HG03095 (cell line): ENCODE data around the gene OSBPL3.

Experiments used
- ATAC-seq: cut with Tn5 transposase; IDR thresholded peaks from one replicate; pipeline ENCODE4 v1.9.1; 2021; ENCODE audit warnings: moderate library complexity; ENCODE audit not compliant: unreplicated experiment

OSBPL3 gene

GRCh38 chr7:24870766-24871165 is 109.2 kb downstream of the OSBPL3 start:
- ATAC-seq: no peak

- ATAC-seq: no peak
Measured at GRCh38 chr7:24869572-24869971, 110.4 kb downstream of the OSBPL3 start.

- ATAC-seq: no peak
Measured at GRCh38 chr7:24868741-24869140, 111.2 kb downstream of the OSBPL3 start.

- no peak for ATAC-seq
Measured at GRCh38 chr7:24866004-24866615, 113.9 kb downstream of the OSBPL3 start.

- no peak for ATAC-seq
Measured at GRCh38 chr7:24864214-24864817, 115.7 kb downstream of the OSBPL3 start.

- no peak for ATAC-seq
Measured at GRCh38 chr7:24863626-24864025, 116.4 kb downstream of the OSBPL3 start.

- ATAC-seq: no peak
Measured at GRCh38 chr7:24862461-24862860, 117.5 kb downstream of the OSBPL3 start.

GRCh38 chr7:24861336-24861735 is 118.6 kb downstream of the OSBPL3 start:
- ATAC-seq: no peak

- no peak for ATAC-seq
Measured at GRCh38 chr7:24860611-24861010, 119.4 kb downstream of the OSBPL3 start.

GRCh38 chr7:24858108-24858977 is 121.6 kb downstream of the OSBPL3 start:
- ATAC-seq: no peak

GRCh38 chr7:24857623-24858022 is 122.4 kb downstream of the OSBPL3 start:
- ATAC-seq: no peak

- ATAC-seq: no peak
Measured at GRCh38 chr7:24854866-24855265, 125.1 kb downstream of the OSBPL3 start.

- ATAC-seq: no peak
Measured at GRCh38 chr7:24851786-24852185, 128.2 kb downstream of the OSBPL3 start.

- ATAC-seq: no peak
Measured at GRCh38 chr7:24848878-24849277, 131.1 kb downstream of the OSBPL3 start.

- ATAC-seq: no peak
Measured at GRCh38 chr7:24847754-24848153, 132.2 kb downstream of the OSBPL3 start.

- ATAC-seq: no peak
Measured at GRCh38 chr7:24843821-24844434, 136.1 kb downstream of the OSBPL3 start.

- ATAC-seq: peak; percentile 55
Measured at GRCh38 chr7:24842449-24843241, 137.3 kb downstream of the OSBPL3 start.

GRCh38 chr7:24842029-24842428 is 137.9 kb downstream of the OSBPL3 start:
- no peak for ATAC-seq

GRCh38 chr7:24840563-24840962 is 139.4 kb downstream of the OSBPL3 start:
- no peak for ATAC-seq

GRCh38 chr7:24836084-24836483 is 143.9 kb downstream of the OSBPL3 start:
- ATAC-seq: peak; percentile 83

- peak; percentile 5 for ATAC-seq
Measured at GRCh38 chr7:24835643-24836042, 144.3 kb downstream of the OSBPL3 start.
